ENCODE measurements around the gene PCSK4. TPM values are rescaled to one million over a fixed set of nuclear protein-coding genes. Genes with fewer than 3 reads are reported as not detected.
"Not testable (repeated sequence)": the region's sequence is repeated elsewhere in the genome, so short reads cannot be mapped to it uniquely, and the experiment has no call there.

The PCSK4 gene
- total RNA-seq (2021; ENCODE audit: unreplicated experiment) (11.1 TPM), Bru-seq, nascent RNA (percentile 38 among the genes with signal in this experiment), BruChase-seq, experiment 1, labeled RNA remaining after a 6-hour chase (percentile 39 among the genes with signal in this experiment), BruChase-seq, experiment 2, labeled RNA remaining after a 2-hour chase (percentile 37 among the genes with signal in this experiment)
- polyA plus RNA-seq (2012) = 8.2 and 9.8 TPM in 2 replicates
- long read RNA-seq, partial matches to known transcripts = 0 of 7 reads
- long read RNA-seq, other reads (novel, unspliced or antisense) = 6 of 7 reads

DNA sequence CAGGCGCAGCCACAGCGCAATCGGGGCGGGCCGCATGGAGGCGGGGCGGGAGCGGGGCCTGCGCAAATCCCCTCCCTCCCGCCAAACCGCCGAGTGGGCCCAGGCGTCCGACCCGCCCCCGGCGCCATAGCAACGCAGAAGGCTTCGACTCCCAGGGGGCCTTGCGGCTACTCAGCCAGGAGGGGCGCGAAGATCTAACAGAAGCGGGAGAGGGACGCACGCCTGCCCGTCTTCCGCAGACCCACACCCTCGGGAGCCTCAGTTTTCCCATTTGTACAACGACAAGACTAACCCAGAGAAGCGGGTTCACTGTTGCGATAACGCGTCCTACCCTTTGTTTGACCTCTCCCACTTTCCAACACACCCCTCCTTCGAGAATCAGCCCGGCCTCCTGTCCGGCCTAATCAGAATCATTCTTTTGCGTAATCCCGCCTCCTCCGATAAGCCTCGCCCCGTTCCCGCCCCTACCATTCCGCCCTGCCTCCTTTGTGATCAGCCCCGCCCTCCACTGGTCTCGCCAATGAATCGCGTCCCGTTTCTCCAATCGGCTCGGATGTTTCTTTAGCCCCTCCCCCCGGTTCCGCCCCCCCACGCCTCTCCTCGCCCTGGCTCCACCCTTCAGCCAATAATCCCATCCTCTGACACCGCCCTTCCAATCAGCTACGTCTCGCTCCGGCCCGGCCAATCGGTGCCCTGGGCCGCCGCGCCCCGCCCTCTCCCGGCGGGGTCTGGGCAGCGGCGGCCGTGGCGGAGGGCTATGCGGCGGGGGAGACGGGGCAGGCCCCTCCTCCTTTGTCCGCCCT, at the start of gene PCSK4:
Gene PCSK4 (minus strand): TSS at position 40 of the 803 bp plus-strand sequence. CDS start 4 bp downstream, at position 36.
- Histone ChIP-seq H4K20me1 (ENCODE audit: insufficient read depth) (no peaks in the 10 kb centered on the region), H3K36me3 (ENCODE audit: control insufficient read depth in 1 of 2, insufficient read depth in 2 of 2, low read length in 2 of 2) (no peaks in the 10 kb centered on the region), H3K4me1 (ENCODE audit: control insufficient read depth in 1 of 2, insufficient read depth in 2 of 2, low read length in 2 of 2) (peaks cover 19 to 33% of the 10 kb centered on the region in 2 experiments), H3K4me3 (replicated peaks in 1 of 2; ENCODE audit: low read depth in 1 of 2, low read length in 2 of 2) (peak within 1 kb of the TSS; percentile 78 to 85), H3K9ac (ENCODE audit: low read length) (peak within 1 kb of the TSS; percentile 90), H3K9me2 (ENCODE audit: insufficient read depth) (no peaks in the 10 kb centered on the region), H3K27ac (ENCODE audit: low read depth, low read length) (peak within 1 kb of the TSS; percentile 78), H2AFZ (ENCODE audit: low read depth, low read length, poor library complexity, severe bottlenecking) (no peak within 1 kb of the TSS), H3K9me3 (ENCODE audit: control insufficient read depth in 1 of 2, insufficient read depth in 1 of 2, low read depth in 1 of 2, low read length in 2 of 2) (no peaks in the 10 kb centered on the region), H3K27me3 (ENCODE audit: insufficient read depth, low read length) (no peaks in the 10 kb centered on the region), H3K79me2 (ENCODE audit: insufficient read depth, low read length) (peaks cover 7% of the 10 kb centered on the region; the same call in 1 of the 2 replicates), H3K4me2 (ENCODE audit: low read length) (peak within 1 kb of the TSS; percentile 98)
- intact Hi-C loops (cut with micrococcal nuclease) = loop anchor here (1.0 kb wide), 2 partner anchors 11 to 35 kb away; partner anchors contain the start of gene C19orf25
- TF ChIP-seq, protein P1, sequence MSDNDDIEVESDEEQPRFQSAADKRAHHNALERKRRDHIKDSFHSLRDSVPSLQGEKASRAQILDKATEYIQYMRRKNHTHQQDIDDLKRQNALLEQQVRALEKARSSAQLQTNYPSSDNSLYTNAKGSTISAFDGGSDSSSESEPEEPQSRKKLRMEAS (IDR thresholded peaks at IDR 0.05) = no peak
- TF ChIP-seq ZNF274 (IDR thresholded peaks at IDR 0.05; ENCODE audit: low read depth, low read length) = no peak
- TF ChIP-seq, protein P2, sequence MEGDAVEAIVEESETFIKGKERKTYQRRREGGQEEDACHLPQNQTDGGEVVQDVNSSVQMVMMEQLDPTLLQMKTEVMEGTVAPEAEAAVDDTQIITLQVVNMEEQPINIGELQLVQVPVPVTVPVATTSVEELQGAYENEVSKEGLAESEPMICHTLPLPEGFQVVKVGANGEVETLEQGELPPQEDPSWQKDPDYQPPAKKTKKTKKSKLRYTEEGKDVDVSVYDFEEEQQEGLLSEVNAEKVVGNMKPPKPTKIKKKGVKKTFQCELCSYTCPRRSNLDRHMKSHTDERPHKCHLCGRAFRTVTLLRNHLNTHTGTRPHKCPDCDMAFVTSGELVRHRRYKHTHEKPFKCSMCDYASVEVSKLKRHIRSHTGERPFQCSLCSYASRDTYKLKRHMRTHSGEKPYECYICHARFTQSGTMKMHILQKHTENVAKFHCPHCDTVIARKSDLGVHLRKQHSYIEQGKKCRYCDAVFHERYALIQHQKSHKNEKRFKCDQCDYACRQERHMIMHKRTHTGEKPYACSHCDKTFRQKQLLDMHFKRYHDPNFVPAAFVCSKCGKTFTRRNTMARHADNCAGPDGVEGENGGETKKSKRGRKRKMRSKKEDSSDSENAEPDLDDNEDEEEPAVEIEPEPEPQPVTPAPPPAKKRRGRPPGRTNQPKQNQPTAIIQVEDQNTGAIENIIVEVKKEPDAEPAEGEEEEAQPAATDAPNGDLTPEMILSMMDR (IDR thresholded peaks at IDR 0.05 in 2 of 3, conservative IDR thresholded peaks at IDR 0.05 in 1 of 3; ENCODE audit: borderline replicate concordance in 1 of 3, insufficient read depth in 1 of 3, low read depth in 2 of 3, low read length in 2 of 3) = no peak
- peak; percentile 92 for TF ChIP-seq SP1 (IDR thresholded peaks at IDR 0.05; ENCODE audit: low read depth)
- TF ChIP-seq YY1 (IDR thresholded peaks at IDR 0.05; ENCODE audit: extremely low read depth, insufficient replicate concordance, low read depth, low read length) = no peak
- no peak for TF ChIP-seq TCF7L2 (IDR thresholded peaks at IDR 0.05; ENCODE audit: borderline replicate concordance, extremely low read depth, insufficient read depth, insufficient read length)
- no peak for TF ChIP-seq SRF (IDR thresholded peaks at IDR 0.05; ENCODE audit: low read depth)
- no peak for TF ChIP-seq EZH2 (IDR thresholded peaks at IDR 0.05)
- TF ChIP-seq POLR2A (IDR thresholded peaks at IDR 0.05; ENCODE audit: borderline replicate concordance, extremely low read depth, insufficient read depth, insufficient read length) = peak; percentile 40
- TF ChIP-seq RAD21 (IDR thresholded peaks at IDR 0.05; ENCODE audit: low read depth) = no peak
- no peak for TF ChIP-seq ZFX (IDR thresholded peaks at IDR 0.05)
- CTCF ChIA-PET = interaction anchor here (0.6 to 1.9 kb wide), 9 partner anchors 8 to 224 kb away, joined by 3 to 5 read pairs (median 3); no protein-coding TSS in a partner anchor
- POLR2A ChIA-PET = interaction anchor here (0.7 to 1.5 kb wide), 7 partner anchors 14 to 221 kb away, joined by 3 to 10 read pairs (median 5); partner anchors contain the start of gene CIRBP
- no TSS peak for BruUV-seq (replicated peaks)
- DNase-seq (ENCODE audit: low read depth, low spot score) = peak; percentile 98
- ATAC-seq = peak; percentile 91
- RAD21 ChIA-PET (ENCODE audit: low non-redundant PET in 1 of 2, low total read pairs in 2 of 2, uncharacterized antibody in 2 of 2, unreplicated experiment in 2 of 2) = interaction anchor here in 1 of 2 experiments (0.7 kb wide), 1 partner anchor 462 kb away, joined by 5 read pairs; no protein-coding TSS in a partner anchor

DNA sequence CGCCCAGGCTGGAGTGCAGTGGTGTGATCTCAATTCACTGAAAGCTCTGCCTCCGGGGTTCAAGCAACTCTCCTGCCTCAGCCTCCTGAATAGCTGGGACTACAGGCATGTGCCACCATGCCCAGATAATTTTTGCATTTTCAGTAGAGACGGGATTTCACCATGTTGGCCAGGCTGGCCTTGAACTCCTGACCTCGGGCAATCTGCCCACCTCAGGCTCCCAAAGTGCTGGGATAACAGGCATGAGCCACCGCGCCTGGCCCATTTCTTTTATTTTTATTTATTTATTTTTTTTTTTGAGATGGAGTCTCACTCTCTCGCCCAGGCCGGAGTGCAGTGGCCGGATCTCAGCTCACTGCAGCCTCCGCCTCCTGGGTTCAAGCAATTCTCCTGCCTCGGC, 49.6 kb upstream of the PCSK4 start:
- DNase-seq (ENCODE audit: low read depth, low spot score); H3K4me3 ChIP-seq (replicated peaks in 1 of 2; ENCODE audit: low read depth in 1 of 2, low read length in 2 of 2); H4K20me1 ChIP-seq (ENCODE audit: insufficient read depth); BruUV-seq (replicated peaks); H3K27ac ChIP-seq (ENCODE audit: low read depth, low read length); H3K4me2 ChIP-seq (ENCODE audit: low read length); intact Hi-C loops (cut with micrococcal nuclease); RAD21 ChIA-PET (ENCODE audit: low non-redundant PET in 1 of 2, low total read pairs in 2 of 2, uncharacterized antibody in 2 of 2, unreplicated experiment in 2 of 2); CTCF ChIA-PET; H3K9me2 ChIP-seq (ENCODE audit: insufficient read depth); H3K27me3 ChIP-seq (ENCODE audit: insufficient read depth, low read length); H3K79me2 ChIP-seq (ENCODE audit: insufficient read depth, low read length); H3K9ac ChIP-seq (ENCODE audit: low read length); H3K9me3 ChIP-seq (ENCODE audit: control insufficient read depth in 1 of 2, insufficient read depth in 1 of 2, low read depth in 1 of 2, low read length in 2 of 2); H3K36me3 ChIP-seq (ENCODE audit: control insufficient read depth in 1 of 2, insufficient read depth in 2 of 2, low read length in 2 of 2); POLR2A ChIA-PET; ATAC-seq; H2AFZ ChIP-seq (ENCODE audit: low read depth, low read length, poor library complexity, severe bottlenecking): not testable (repeated sequence)
- peaks cover 5 to 23% of the 10 kb centered on the region in 2 experiments; a peak in 3 of 4 replicates for H3K4me1 ChIP-seq (ENCODE audit: control insufficient read depth in 1 of 2, insufficient read depth in 2 of 2, low read length in 2 of 2)
